B cell (primary cell): ENCODE results near the gene CELA3A. TPM values are rescaled to one million over a fixed set of nuclear protein-coding genes. Genes with fewer than 3 reads are reported as not detected.
A peak's percentile ranks its signal among the peaks of the same experiment; 100 is the strongest.

Experiments
- ATAC-seq: fragments of 200-7000 bp; cut with Tn5 transposase; one replicate; pipeline ENCODE4 v1.10.0; 2021; ENCODE audit warnings: low read depth, mild to moderate bottlenecking, moderate number of reproducible peaks, moderate library complexity
- CTCF ChIA-PET: fragments of 350-600 bp; sonication (Branson Sonifier 250); formaldehyde crosslinking; loops from one replicate; lab custom pipeline; 2021; ENCODE audit warnings: antibody characterized with exemption, inconsistent platforms; lab: Charles Lee
- POLR2A ChIA-PET: fragments of 350-600 bp; sonication (Branson Sonifier 250); formaldehyde crosslinking; loops from one replicate; lab custom pipeline; 2021; ENCODE audit warnings: antibody characterized with exemption; lab: Charles Lee
- DNase-seq: peaks from one replicate; pipeline ENCODE4 v3.0.0; 2013
- H2AFZ ChIP-seq: 2 replicates; pipeline ENCODE4 v1.6.1; 2012; ENCODE audit warnings: mild to moderate bottlenecking, low read depth, low read length; ENCODE audit not compliant: insufficient read depth, poor library complexity, severe bottlenecking
- H3K27ac ChIP-seq, 2 donors: 1 replicate in 1 of 2; 2 replicates in 1 of 2; pipeline ENCODE4 v1.5.1; 2012 to 2013; ENCODE audit warnings: low read length in 2 of 2, mild to moderate bottlenecking in 2 of 2, moderate library complexity in 1 of 2
- H3K27me3 ChIP-seq, 4 experiments: fragments of 200-600 bp in 1 of 4; sonication (generic) in 1 of 4; replicated peaks in 1 of 4; 1 replicate in 2 of 4; 2 replicates in 2 of 4; pipeline versions ENCODE4 v1.6.1 to v1.7.0; 2013 to 2016; ENCODE audit warnings: low read length in 3 of 4, mild to moderate bottlenecking in 2 of 4, mixed read lengths in 1 of 4, moderate library complexity in 1 of 4; ENCODE audit not compliant: insufficient read depth in 4 of 4, control insufficient read depth in 3 of 4; ENCODE audit errors: control extremely low read depth in 1 of 4
- H3K36me3 ChIP-seq, 2 experiments: replicated peaks in 1 of 2; 1 replicate in 1 of 2; 2 replicates in 1 of 2; pipeline versions ENCODE4 v1.6.1 to v1.7.1; 2013; ENCODE audit warnings: low read length in 1 of 2; ENCODE audit not compliant: insufficient read depth in 2 of 2, control insufficient read depth in 1 of 2; ENCODE audit errors: control extremely low read depth in 1 of 2, extremely low read depth in 1 of 2
- H3K4me1 ChIP-seq, 2 donors: fragments of 200-600 bp in 1 of 2; sonication (generic) in 1 of 2; 1 replicate in 1 of 2; 2 replicates in 1 of 2; pipeline versions ENCODE4 v1.5.1 to v1.6.1; 2013 to 2017; ENCODE audit warnings: low read length in 2 of 2; ENCODE audit not compliant: control insufficient read depth in 2 of 2, insufficient read depth in 2 of 2
- H3K4me2 ChIP-seq: replicated peaks from 2 replicates; pipeline ENCODE3; 2012; ENCODE audit warnings: mild to moderate bottlenecking, low read depth, low read length; ENCODE audit not compliant: poor library complexity, severe bottlenecking
- H3K4me3 ChIP-seq, 5 experiments: fragments of 200-600 bp in 1 of 5; sonication (generic) in 1 of 5; 1 replicate in 3 of 5; 2 replicates in 2 of 5; pipeline versions ENCODE4 v1.5.1 to v1.7.0; 2011 to 2016; ENCODE audit warnings: low read length in 4 of 5, mild to moderate bottlenecking in 4 of 5, low read depth in 2 of 5, control low read depth in 1 of 5, moderate library complexity in 1 of 5; ENCODE audit not compliant: insufficient read depth in 1 of 5; ENCODE audit errors: control extremely low read depth in 1 of 5, extremely low read depth in 1 of 5
- H3K79me2 ChIP-seq: fragments of 200-600 bp; sonication (generic); one replicate; pipeline ENCODE4 v1.6.0; 2016; ENCODE audit warnings: low read length; ENCODE audit not compliant: control insufficient read depth, insufficient read depth
- H3K9ac ChIP-seq: fragments of 200-600 bp; sonication (generic); 2 replicates; pipeline ENCODE4 v1.6.1; 2017; ENCODE audit warnings: mild to moderate bottlenecking, low read length, moderate library complexity
- H3K9me3 ChIP-seq, 3 donors: one replicate each; pipeline versions ENCODE4 v1.6.1 to v1.7.1; 2013; ENCODE audit warnings: low read length in 2 of 3; ENCODE audit not compliant: control insufficient read depth in 2 of 3, insufficient read depth in 1 of 3; ENCODE audit errors: control extremely low read depth in 1 of 3
- H4K20me1 ChIP-seq: 2 replicates; pipeline ENCODE4 v1.6.0; 2012; ENCODE audit warnings: mild to moderate bottlenecking, low read length; ENCODE audit not compliant: insufficient read depth, control insufficient read depth, poor library complexity, severe bottlenecking
- H3K27ac Mint-ChIP-seq: one replicate; pipeline ENCODE4 v1.8.0; 2021; ENCODE audit warnings: mixed read lengths
- H3K27me3 Mint-ChIP-seq: one replicate; pipeline ENCODE4 v1.8.0; 2021; ENCODE audit warnings: mixed read lengths
- H3K4me1 Mint-ChIP-seq: one replicate; pipeline ENCODE4 v1.8.0; 2021; ENCODE audit warnings: mixed read lengths
- H3K4me3 Mint-ChIP-seq: one replicate; pipeline ENCODE4 v1.8.0; 2021; ENCODE audit warnings: mixed read lengths
- H3K9me3 Mint-ChIP-seq: one replicate; pipeline ENCODE4 v1.8.0; 2022; ENCODE audit warnings: mixed read lengths; ENCODE audit not compliant: insufficient read depth
- EZH2 ChIP-seq: IDR thresholded peaks from 2 replicates; pipeline ENCODE4 v1.6.1; 2012; ENCODE audit warnings: borderline replicate concordance, low read depth, mild to moderate bottlenecking, moderate library complexity, low read length; ENCODE audit not compliant: insufficient read depth, poor library complexity, severe bottlenecking
- WGBS: methylation state at CpG from one replicate; pipeline ENCODE4 v1.1.5; 2013; ENCODE audit warnings: missing lambda C conversion rate; ENCODE audit not compliant: insufficient coverage; 5-methylcytosine and 5-hydroxymethylcytosine counted together
- intact Hi-C: fragments of 100-400 bp; cut with micrococcal nuclease; formaldehyde crosslinking; loops from one replicate; pipeline ENCODE4 v1.10.0; 2022
- polyA plus RNA-seq: library from polyadenylated mRNA; depleted of rRNA; stranded (reverse); fragments of >200 nt; gene quantifications from 2 replicates; pipeline ENCODE4 v1.2.3, GENCODE V29; 2012
- total RNA-seq, 2 donors: library from RNA; stranded (reverse); fragments of 120-200 nt in 1 of 2; gene quantifications; 1 replicate in 1 of 2; 2 replicates in 1 of 2; pipeline versions ENCODE4 v1.2.3 to v1.2.4, GENCODE V29; 2013 to 2022
- TF ChIP-seq, protein P1 (sequence below): fragments of 200-600 bp; IDR thresholded peaks from one replicate; pipeline ENCODE4 v1.8.0; 2022; ENCODE audit warnings: antibody characterized with exemption, mild to moderate bottlenecking

The CELA3A gene
- total and polyA plus RNA-seq, 2 donors (not counting 1 experiment from before 2014, with no cell fraction given) = not detected

DNA sequence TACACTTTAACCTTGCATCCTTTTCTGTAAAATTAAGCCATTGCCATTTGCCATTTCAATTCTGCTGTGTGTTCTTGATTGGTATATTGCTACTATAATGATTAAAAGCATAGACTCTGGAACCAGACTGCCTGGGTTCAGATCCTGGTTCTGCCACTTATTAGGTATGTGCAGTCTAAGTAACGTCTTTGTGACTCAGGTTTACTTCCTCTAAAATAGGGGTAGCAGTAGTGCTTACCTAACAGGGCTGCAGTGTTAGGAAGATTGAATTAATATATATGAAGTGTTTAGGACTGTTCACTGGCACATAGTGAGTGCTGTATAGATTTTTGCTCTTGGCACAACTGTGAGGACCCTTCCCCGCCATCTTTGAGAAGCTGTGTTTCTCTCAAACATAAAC is 55.5 kb downstream of the CELA3A start:
- Mint-ChIP-seq H3K9me3 (no peaks in the 10 kb centered on the region), H3K27ac (no peak overlapping the region), H3K4me3 (peak overlapping the region; percentile 68), H3K27me3 (no peaks in the 10 kb centered on the region), H3K4me1 (peaks cover 66% of the 10 kb centered on the region)
- Histone ChIP-seq H3K4me2 (peak overlapping the region; percentile 39), H3K36me3 (peaks cover 5 to 31% of the 10 kb centered on the region in 2 experiments), H3K27ac (peak overlapping the region in 1 of 2 donors; percentile 15), H3K27me3 (no peaks in the 10 kb centered on the region), H3K9ac (peak overlapping the region; percentile 1), H3K79me2 (peaks cover 92% of the 10 kb centered on the region), H2AFZ (no peak overlapping the region), H3K4me3 (peak overlapping the region in 1 of 5 experiments; percentile 3), H3K4me1 (peaks cover 66 to 67% of the 10 kb centered on the region in 2 donors), H4K20me1 (peaks cover 82% of the 10 kb centered on the region), H3K9me3 (no peaks in the 10 kb centered on the region)
- POLR2A ChIA-PET = no interaction called here
- TF ChIP-seq, protein P1, sequence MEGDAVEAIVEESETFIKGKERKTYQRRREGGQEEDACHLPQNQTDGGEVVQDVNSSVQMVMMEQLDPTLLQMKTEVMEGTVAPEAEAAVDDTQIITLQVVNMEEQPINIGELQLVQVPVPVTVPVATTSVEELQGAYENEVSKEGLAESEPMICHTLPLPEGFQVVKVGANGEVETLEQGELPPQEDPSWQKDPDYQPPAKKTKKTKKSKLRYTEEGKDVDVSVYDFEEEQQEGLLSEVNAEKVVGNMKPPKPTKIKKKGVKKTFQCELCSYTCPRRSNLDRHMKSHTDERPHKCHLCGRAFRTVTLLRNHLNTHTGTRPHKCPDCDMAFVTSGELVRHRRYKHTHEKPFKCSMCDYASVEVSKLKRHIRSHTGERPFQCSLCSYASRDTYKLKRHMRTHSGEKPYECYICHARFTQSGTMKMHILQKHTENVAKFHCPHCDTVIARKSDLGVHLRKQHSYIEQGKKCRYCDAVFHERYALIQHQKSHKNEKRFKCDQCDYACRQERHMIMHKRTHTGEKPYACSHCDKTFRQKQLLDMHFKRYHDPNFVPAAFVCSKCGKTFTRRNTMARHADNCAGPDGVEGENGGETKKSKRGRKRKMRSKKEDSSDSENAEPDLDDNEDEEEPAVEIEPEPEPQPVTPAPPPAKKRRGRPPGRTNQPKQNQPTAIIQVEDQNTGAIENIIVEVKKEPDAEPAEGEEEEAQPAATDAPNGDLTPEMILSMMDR = no peak
- DNase-seq (peak; percentile 44), ATAC-seq (no peak)
- 0% methylated on average over 1 of the region's 2 CpGs for WGBS
- CTCF ChIA-PET = interaction anchor here (1.3 to 9.3 kb wide), 3 partner anchors 17 to 43 kb away, joined by 3 to 89 read pairs (median 5); no protein-coding TSS in a partner anchor
- intact Hi-C loops = loop anchor here (2.0 kb wide), 1 partner anchor 18 kb away; no protein-coding TSS in a partner anchor

GRCh38 chr1:22057861-22058260 is 56.4 kb downstream of the CELA3A start:
- Histone ChIP-seq H2AFZ (no peak overlapping the region), H3K36me3 (peaks cover 5 to 31% of the 10 kb centered on the region in 2 experiments), H3K27ac (no peak overlapping the region), H3K9ac (no peak overlapping the region), H3K4me2 (no peak overlapping the region), H3K9me3 (no peaks in the 10 kb centered on the region), H4K20me1 (peaks cover 90% of the 10 kb centered on the region), H3K4me1 (peaks cover 71 to 72% of the 10 kb centered on the region in 2 donors), H3K27me3 (no peaks in the 10 kb centered on the region), H3K4me3 (no peak overlapping the region), H3K79me2 (peaks cover 95% of the 10 kb centered on the region)
- H3K4me3 Mint-ChIP-seq = no peak overlapping the region
- TF ChIP-seq, protein P1 = no peak
- no peak for TF ChIP-seq EZH2
- 90% methylated on average over 10 of the region's 10 CpGs for WGBS
- POLR2A ChIA-PET = no interaction called here
- ATAC-seq (no peak), DNase-seq (no peak)
- CTCF ChIA-PET = interaction anchor here (9.3 kb wide), 1 partner anchor 35 kb away, joined by 89 read pairs; no protein-coding TSS in a partner anchor
- no peak overlapping the region for H3K27ac Mint-ChIP-seq
- intact Hi-C loops = loop anchor here (2.0 kb wide), 1 partner anchor 17 kb away; no protein-coding TSS in a partner anchor
- no peaks in the 10 kb centered on the region for H3K27me3 Mint-ChIP-seq
- H3K4me1 Mint-ChIP-seq = peaks cover 70% of the 10 kb centered on the region
- no peaks in the 10 kb centered on the region for H3K9me3 Mint-ChIP-seq
